GM23338 (cell line): ENCODE results near the gene TMEM134. TPM values are rescaled to one million over a fixed set of nuclear protein-coding genes. Genes with fewer than 3 reads are reported as not detected.

Source experiments
- ATAC-seq: fragments of 200-7000 bp; cut with Tn5 transposase; 3 replicates; pipeline ENCODE4 v1.9.1; 2020
- DNase-seq: peaks from one replicate; pipeline ENCODE4 v3.0.0-alpha.2; 2015; ENCODE audit warnings: low spot score
- H2AFZ ChIP-seq: fragments of 200-600 bp; sonication (generic); 2 replicates; pipeline ENCODE4 v1.8.0; 2016; ENCODE audit warnings: antibody characterized with exemption, mild to moderate bottlenecking, moderate library complexity
- H3F3A ChIP-seq: fragments of 200-600 bp; sonication (generic); replicated peaks from 2 replicates; pipeline ENCODE4 v1.8.0; 2017; ENCODE audit warnings: antibody characterized with exemption, mixed run types, low read depth
- H3K27ac ChIP-seq: fragments of 200-600 bp; sonication (generic); 2 replicates; pipeline ENCODE4 v1.6.1; 2016; ENCODE audit warnings: low read depth
- H3K27me3 ChIP-seq: fragments of 200-600 bp; sonication (generic); 2 replicates; pipeline ENCODE4 v1.8.0; 2016; ENCODE audit warnings: mild to moderate bottlenecking, mixed run types, moderate library complexity; ENCODE audit not compliant: insufficient read depth
- H3K36me3 ChIP-seq: fragments of 200-600 bp; sonication (generic); 2 replicates; pipeline ENCODE4 v1.8.0; 2016; ENCODE audit warnings: mild to moderate bottlenecking; ENCODE audit not compliant: insufficient read depth
- H3K4me1 ChIP-seq: fragments of 200-600 bp; sonication (generic); 2 replicates; pipeline ENCODE4 v1.8.0; 2016; ENCODE audit warnings: mild to moderate bottlenecking, moderate library complexity; ENCODE audit not compliant: insufficient read depth
- H3K4me2 ChIP-seq: fragments of 200-600 bp; sonication (generic); 2 replicates; pipeline ENCODE4 v1.7.1; 2017; ENCODE audit warnings: mixed run types
- H3K4me3 ChIP-seq: fragments of 200-600 bp; sonication (generic); 2 replicates; pipeline ENCODE4 v1.6.1; 2016; ENCODE audit warnings: mixed run types
- H3K79me2 ChIP-seq: fragments of 200-600 bp; sonication (generic); replicated peaks from 2 replicates; pipeline ENCODE4 v1.8.0; 2017; ENCODE audit warnings: mild to moderate bottlenecking; ENCODE audit not compliant: insufficient read depth
- H3K9me2 ChIP-seq: fragments of 200-600 bp; sonication (generic); 2 replicates; pipeline ENCODE4 v1.8.0; 2017; ENCODE audit not compliant: insufficient read depth
- H4K20me1 ChIP-seq: fragments of 200-600 bp; sonication (generic); replicated peaks from 2 replicates; pipeline ENCODE4 v1.8.0; 2017; ENCODE audit warnings: mild to moderate bottlenecking; ENCODE audit not compliant: insufficient read depth
- H3K27ac Mint-ChIP-seq: 2 replicates; pipeline ENCODE4 v1.8.0; 2020; ENCODE audit warnings: inconsistent platforms, mild to moderate bottlenecking, moderate library complexity, mixed read lengths
- H3K27me3 Mint-ChIP-seq: 3 replicates; pipeline ENCODE4 v1.8.0; 2022; ENCODE audit warnings: low read depth, mild to moderate bottlenecking, moderate library complexity, mixed read lengths, inconsistent platforms; ENCODE audit not compliant: insufficient read depth, poor library complexity
- H3K36me3 Mint-ChIP-seq: 3 replicates; pipeline ENCODE4 v1.8.0; 2021; ENCODE audit warnings: low read depth, mild to moderate bottlenecking, inconsistent platforms, moderate library complexity, mixed read lengths
- H3K4me1 Mint-ChIP-seq: 3 replicates; pipeline ENCODE4 v1.8.0; 2020; ENCODE audit warnings: mild to moderate bottlenecking, inconsistent platforms, mixed read lengths
- H3K4me3 Mint-ChIP-seq: 3 replicates; pipeline ENCODE4 v1.8.0; 2021; ENCODE audit warnings: moderate library complexity, mild to moderate bottlenecking, inconsistent platforms, mixed read lengths
- H3K9me3 Mint-ChIP-seq: 3 replicates; pipeline ENCODE4 v1.8.0; 2020; ENCODE audit warnings: moderate library complexity, mild to moderate bottlenecking, inconsistent platforms, mixed read lengths
- CTCF ChIP-seq, 2 experiments: fragments of 200-600 bp in 1 of 2; sonication (generic) in 1 of 2; conservative IDR thresholded peaks; 2 replicates each; pipeline versions ENCODE4 v1.5.1 to v1.6.1; 2016 to 2017; ENCODE audit warnings: antibody characterized with exemption in 2 of 2, low read depth in 2 of 2, mild to moderate bottlenecking in 2 of 2, moderate library complexity in 1 of 2
- EZH2phosphoT487 ChIP-seq: fragments of 200-600 bp; sonication (generic); IDR thresholded peaks from one replicate; pipeline ENCODE4 v1.8.1; 2018; ENCODE audit warnings: antibody characterized with exemption; ENCODE audit not compliant: unreplicated experiment
- JUNB ChIP-seq: IDR thresholded peaks from one replicate; pipeline ENCODE4 v1.6.1; 2016; ENCODE audit warnings: antibody characterized with exemption; ENCODE audit not compliant: unreplicated experiment
- NANOG ChIP-seq: IDR thresholded peaks from 2 replicates; pipeline ENCODE4 v1.6.1; 2016; ENCODE audit warnings: antibody characterized with exemption, borderline replicate concordance
- POLR2AphosphoS5 ChIP-seq: IDR thresholded peaks from 2 replicates; pipeline ENCODE4 v1.6.1; 2016; ENCODE audit warnings: antibody characterized with exemption, low read depth
- ZNF462 ChIP-seq: fragments of 250-450 bp; sonication (Bioruptor Pico); IDR thresholded peaks from 2 replicates; pipeline ENCODE4 v1.5.0; 2020; ENCODE audit warnings: mild to moderate bottlenecking, moderate library complexity
- polyA plus RNA-seq: library from polyadenylated mRNA; unstranded; fragments of >200 nt; fragmentation: Nextera tagmentation; extraction: Ambion mirVana; gene quantifications from 2 replicates; pipeline ENCODE4 v1.2.1, GENCODE V29; 2016
- total RNA-seq: library from RNA; depleted of rRNA; stranded (reverse); fragments of >200 nt; shearing (Covaris generic); gene quantifications from 2 replicates; pipeline ENCODE4 v1.2.3, GENCODE V29; 2014

TMEM134 gene
- total and polyA plus RNA-seq, 2 experiments from 2014 or later, result 61.4 to 69.2 TPM

GRCh38 chr11:67452141-67452952 is 16.7 kb downstream of the TMEM134 start, which contains the start of gene GPR152:
Gene GPR152 (minus strand): TSS chr11:67452729. CDS start chr11:67452724, 5 bp downstream.
- H3K4me1 ChIP-seq, result no peaks in the 10 kb centered on the region
- H3K27ac ChIP-seq, result no peak within 1 kb of the TSS
- no peaks in the 10 kb centered on the region for H4K20me1 ChIP-seq
- H3K79me2 ChIP-seq, result no peaks in the 10 kb centered on the region
- ATAC-seq (no peak), DNase-seq (no peak)
- H3K36me3 ChIP-seq, result no peaks in the 10 kb centered on the region
- H3K36me3 Mint-ChIP-seq, result no peaks in the 10 kb centered on the region
- H3F3A ChIP-seq, result no peaks in the 10 kb centered on the region
- no peak for TF ChIP-seq CTCF (conservative IDR thresholded peaks at IDR 0.05; ENCODE audit: low read depth in 2 of 2)
- peaks cover 14% of the 10 kb centered on the region for H3K27me3 Mint-ChIP-seq
- no peaks in the 10 kb centered on the region for H3K9me2 ChIP-seq
- H3K4me2 ChIP-seq, result no peak within 1 kb of the TSS
- H3K4me3 Mint-ChIP-seq, result no peak within 1 kb of the TSS
- no peak within 1 kb of the TSS for H3K27ac Mint-ChIP-seq
- H2AFZ ChIP-seq, result no peak within 1 kb of the TSS
- H3K9me3 Mint-ChIP-seq, result no peaks in the 10 kb centered on the region
- no peaks in the 10 kb centered on the region for H3K4me1 Mint-ChIP-seq
- H3K4me3 ChIP-seq, result no peak within 1 kb of the TSS
- H3K27me3 ChIP-seq, result no peaks in the 10 kb centered on the region

- Histone ChIP-seq H3K4me1 (no peaks in the 10 kb centered on the region), H3K27ac (no peak overlapping the region), H3K79me2 (no peaks in the 10 kb centered on the region), H3F3A (no peaks in the 10 kb centered on the region), H3K27me3 (no peaks in the 10 kb centered on the region), H3K4me3 (no peak overlapping the region), H2AFZ (no peak overlapping the region), H3K36me3 (no peaks in the 10 kb centered on the region), H4K20me1 (no peaks in the 10 kb centered on the region), H3K4me2 (no peak overlapping the region), H3K9me2 (no peaks in the 10 kb centered on the region)
- H3K9me3 Mint-ChIP-seq, result no peaks in the 10 kb centered on the region
- H3K36me3 Mint-ChIP-seq, result no peaks in the 10 kb centered on the region
- peaks cover 14% of the 10 kb centered on the region for H3K27me3 Mint-ChIP-seq
- H3K4me1 Mint-ChIP-seq, result no peaks in the 10 kb centered on the region
- H3K27ac Mint-ChIP-seq, result no peak overlapping the region
- ATAC-seq (no peak), DNase-seq (no peak)
- no peak overlapping the region for H3K4me3 Mint-ChIP-seq
- TF ChIP-seq NANOG, result no peak
These were observed 17.4 kb downstream of the TMEM134 start for GRCh38 chr11:67451658-67451976.

GRCh38 chr11:67450796-67451657 is 18.0 kb downstream of the TMEM134 start:
- Mint-ChIP-seq H3K4me1 (no peaks in the 10 kb centered on the region), H3K4me3 (no peak overlapping the region), H3K27ac (no peak overlapping the region), H3K36me3 (no peaks in the 10 kb centered on the region), H3K27me3 (peaks cover 16% of the 10 kb centered on the region), H3K9me3 (no peaks in the 10 kb centered on the region)
- Histone ChIP-seq H3K79me2 (no peaks in the 10 kb centered on the region), H3K27ac (no peak overlapping the region), H4K20me1 (no peaks in the 10 kb centered on the region), H3K4me1 (no peaks in the 10 kb centered on the region), H3K4me2 (no peak overlapping the region), H3K27me3 (no peaks in the 10 kb centered on the region), H3K9me2 (no peaks in the 10 kb centered on the region), H2AFZ (no peak overlapping the region), H3K36me3 (no peaks in the 10 kb centered on the region), H3F3A (no peaks in the 10 kb centered on the region), H3K4me3 (no peak overlapping the region)
- DNase-seq (no peak), ATAC-seq (no peak)
- TF ChIP-seq NANOG (no peak), EZH2phosphoT487 (no peak), JUNB (no peak), POLR2AphosphoS5 (no peak), ZNF462 (CRISPR knock-in tag) (no peak)
